ENCODE measurements around the gene COL23A1.
A peak's percentile ranks its signal among the peaks of the same experiment; 100 is the strongest.

COL23A1 gene

DNA sequence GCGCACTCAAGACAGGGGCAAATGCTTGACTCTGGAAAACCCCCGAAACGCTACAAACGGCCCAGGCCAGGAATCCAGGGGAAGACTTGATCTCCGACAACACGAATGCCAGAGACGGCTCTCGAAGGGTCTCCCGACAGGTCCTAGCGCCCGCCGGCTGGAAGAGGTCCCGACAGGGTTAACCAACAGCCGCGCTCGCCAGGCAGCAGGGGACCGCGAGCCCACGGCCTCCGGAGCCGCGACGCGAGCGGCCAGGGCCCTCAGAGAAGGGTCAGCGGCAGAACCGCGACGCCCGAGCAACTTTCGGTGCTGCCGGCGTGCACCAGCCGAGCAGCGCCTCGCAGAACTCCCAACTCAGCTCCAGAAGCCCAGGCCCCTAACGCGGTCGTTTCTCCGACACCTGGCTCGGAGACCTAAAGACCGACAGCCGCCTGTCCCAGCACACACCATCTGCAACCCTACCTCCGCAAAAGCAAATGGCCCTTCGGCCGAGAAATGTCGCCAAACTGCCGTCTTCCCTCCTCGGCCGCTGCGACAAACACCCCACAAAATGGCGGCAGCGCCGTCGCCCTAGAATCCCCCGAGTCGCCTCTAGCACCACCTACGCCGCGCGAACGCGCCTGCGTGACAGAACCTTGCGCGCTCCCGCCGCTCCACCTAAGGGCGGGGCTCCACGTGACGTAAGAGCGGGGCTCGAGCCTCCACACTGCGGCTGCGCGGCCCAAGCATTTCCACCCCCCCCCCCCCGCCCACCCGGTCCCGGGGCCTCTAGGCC, 36.5 kb upstream of the COL23A1 start, which contains the start of gene CLK4 (continued):
- TF ChIP-seq SP7 (tag by site-specific recombination; IDR thresholded peaks at IDR 0.05) (peak; percentile 74), ZNF623 (tag by site-specific recombination; IDR thresholded peaks at IDR 0.05) (no peak; the same call in 1 of the 2 replicates), ZNF391 (tag by site-specific recombination; IDR thresholded peaks at IDR 0.05; ENCODE audit: borderline replicate concordance, low read depth) (peak; percentile 87; the same call in 1 of the 2 replicates), YY2 (tag by site-specific recombination; IDR thresholded peaks at IDR 0.05) (peak; percentile 91), ZNF274 (IDR thresholded peaks at IDR 0.05; ENCODE audit: low read length) (no peak), ZNF274 (tag by site-specific recombination; IDR thresholded peaks at IDR 0.05; ENCODE audit: borderline replicate concordance) (no peak), ZBTB17 (tag by site-specific recombination; IDR thresholded peaks at IDR 0.05) (peak; percentile 92), ZNF521 (tag by site-specific recombination; IDR thresholded peaks at IDR 0.05) (no peak), ZBTB8A (tag by site-specific recombination; IDR thresholded peaks at IDR 0.05) (peak; percentile 60), ZNF133 (tag by site-specific recombination; IDR thresholded peaks at IDR 0.05) (no peak), YY1 (tag by site-specific recombination; IDR thresholded peaks at IDR 0.05) (peak; percentile 95), HOXD13 (CRISPR knock-in tag; IDR thresholded peaks at IDR 0.05; ENCODE audit: borderline replicate concordance) (no peak), ZNF571 (tag by site-specific recombination; IDR thresholded peaks at IDR 0.05) (no peak), ZNF837 (tag by site-specific recombination; IDR thresholded peaks at IDR 0.05) (no peak), ZNF394 (tag by site-specific recombination; IDR thresholded peaks at IDR 0.05; ENCODE audit: borderline replicate concordance) (no peak), ZEB2 (tag by site-specific recombination; IDR thresholded peaks at IDR 0.05) (peak; percentile 53; the same call in 1 of the 2 replicates), WT1 (tag by site-specific recombination; IDR thresholded peaks at IDR 0.05) (peak; percentile 25; the same call in 1 of the 2 replicates), ZBTB20 (tag by site-specific recombination; IDR thresholded peaks at IDR 0.05) (peak; percentile 90), ZFP41 (tag by site-specific recombination; IDR thresholded peaks at IDR 0.05; ENCODE audit: borderline replicate concordance) (no peak), IKZF3 (tag by site-specific recombination; IDR thresholded peaks at IDR 0.05) (no peak), BCL11A (tag by site-specific recombination; IDR thresholded peaks at IDR 0.05; ENCODE audit: low read depth) (no peak), ZNF558 (tag by site-specific recombination; IDR thresholded peaks at IDR 0.05) (no peak), ZNF777 (tag by site-specific recombination; IDR thresholded peaks at IDR 0.05; ENCODE audit: borderline replicate concordance) (no peak), ZNF548 (tag by site-specific recombination; IDR thresholded peaks at IDR 0.05) (peak; percentile 60; the same call in 1 of the 2 replicates), SALL2 (tag by site-specific recombination; IDR thresholded peaks at IDR 0.05; ENCODE audit: borderline replicate concordance) (no peak), ZSCAN16 (tag by site-specific recombination; IDR thresholded peaks at IDR 0.05) (peak; percentile 77; the same call in 1 of the 2 replicates), ZNF707 (tag by site-specific recombination; IDR thresholded peaks at IDR 0.05) (peak; percentile 35; the same call in 1 of the 2 replicates), GLIS1 (tag by site-specific recombination; IDR thresholded peaks at IDR 0.05) (0 out of 2 replicates have a peak, but pooled peaks have one; percentile 26), EGR2 (tag by site-specific recombination; IDR thresholded peaks at IDR 0.05; ENCODE audit: low read depth) (peak; percentile 55; the same call in 1 of the 2 replicates), ZNF600 (tag by site-specific recombination; IDR thresholded peaks at IDR 0.05) (peak; percentile 56; the same call in 1 of the 2 replicates), ZNF354C (tag by site-specific recombination; IDR thresholded peaks at IDR 0.05; ENCODE audit: borderline replicate concordance, low read depth) (no peak), ZBTB7A (tag by site-specific recombination; IDR thresholded peaks at IDR 0.05; ENCODE audit: low read depth) (peak; percentile 82)
- TF ChIP-seq, protein P1, sequence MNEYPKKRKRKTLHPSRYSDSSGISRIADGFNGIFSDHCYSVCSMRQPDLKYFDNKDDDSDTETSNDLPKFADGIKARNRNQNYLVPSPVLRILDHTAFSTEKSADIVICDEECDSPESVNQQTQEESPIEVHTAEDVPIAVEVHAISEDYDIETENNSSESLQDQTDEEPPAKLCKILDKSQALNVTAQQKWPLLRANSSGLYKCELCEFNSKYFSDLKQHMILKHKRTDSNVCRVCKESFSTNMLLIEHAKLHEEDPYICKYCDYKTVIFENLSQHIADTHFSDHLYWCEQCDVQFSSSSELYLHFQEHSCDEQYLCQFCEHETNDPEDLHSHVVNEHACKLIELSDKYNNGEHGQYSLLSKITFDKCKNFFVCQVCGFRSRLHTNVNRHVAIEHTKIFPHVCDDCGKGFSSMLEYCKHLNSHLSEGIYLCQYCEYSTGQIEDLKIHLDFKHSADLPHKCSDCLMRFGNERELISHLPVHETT (tag by site-specific recombination; IDR thresholded peaks at IDR 0.05), result peak; percentile 34; the same call in 1 of the 2 replicates
- TF ChIP-seq, protein P2, sequence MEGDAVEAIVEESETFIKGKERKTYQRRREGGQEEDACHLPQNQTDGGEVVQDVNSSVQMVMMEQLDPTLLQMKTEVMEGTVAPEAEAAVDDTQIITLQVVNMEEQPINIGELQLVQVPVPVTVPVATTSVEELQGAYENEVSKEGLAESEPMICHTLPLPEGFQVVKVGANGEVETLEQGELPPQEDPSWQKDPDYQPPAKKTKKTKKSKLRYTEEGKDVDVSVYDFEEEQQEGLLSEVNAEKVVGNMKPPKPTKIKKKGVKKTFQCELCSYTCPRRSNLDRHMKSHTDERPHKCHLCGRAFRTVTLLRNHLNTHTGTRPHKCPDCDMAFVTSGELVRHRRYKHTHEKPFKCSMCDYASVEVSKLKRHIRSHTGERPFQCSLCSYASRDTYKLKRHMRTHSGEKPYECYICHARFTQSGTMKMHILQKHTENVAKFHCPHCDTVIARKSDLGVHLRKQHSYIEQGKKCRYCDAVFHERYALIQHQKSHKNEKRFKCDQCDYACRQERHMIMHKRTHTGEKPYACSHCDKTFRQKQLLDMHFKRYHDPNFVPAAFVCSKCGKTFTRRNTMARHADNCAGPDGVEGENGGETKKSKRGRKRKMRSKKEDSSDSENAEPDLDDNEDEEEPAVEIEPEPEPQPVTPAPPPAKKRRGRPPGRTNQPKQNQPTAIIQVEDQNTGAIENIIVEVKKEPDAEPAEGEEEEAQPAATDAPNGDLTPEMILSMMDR (tag by site-specific recombination; IDR thresholded peaks at IDR 0.05), result peak; percentile 39
- TF ChIP-seq, protein P3, sequence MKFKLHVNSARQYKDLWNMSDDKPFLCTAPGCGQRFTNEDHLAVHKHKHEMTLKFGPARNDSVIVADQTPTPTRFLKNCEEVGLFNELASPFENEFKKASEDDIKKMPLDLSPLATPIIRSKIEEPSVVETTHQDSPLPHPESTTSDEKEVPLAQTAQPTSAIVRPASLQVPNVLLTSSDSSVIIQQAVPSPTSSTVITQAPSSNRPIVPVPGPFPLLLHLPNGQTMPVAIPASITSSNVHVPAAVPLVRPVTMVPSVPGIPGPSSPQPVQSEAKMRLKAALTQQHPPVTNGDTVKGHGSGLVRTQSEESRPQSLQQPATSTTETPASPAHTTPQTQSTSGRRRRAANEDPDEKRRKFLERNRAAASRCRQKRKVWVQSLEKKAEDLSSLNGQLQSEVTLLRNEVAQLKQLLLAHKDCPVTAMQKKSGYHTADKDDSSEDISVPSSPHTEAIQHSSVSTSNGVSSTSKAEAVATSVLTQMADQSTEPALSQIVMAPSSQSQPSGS (tag by site-specific recombination; IDR thresholded peaks at IDR 0.05; ENCODE audit: low read depth), result no peak
- TF ChIP-seq, protein P4, sequence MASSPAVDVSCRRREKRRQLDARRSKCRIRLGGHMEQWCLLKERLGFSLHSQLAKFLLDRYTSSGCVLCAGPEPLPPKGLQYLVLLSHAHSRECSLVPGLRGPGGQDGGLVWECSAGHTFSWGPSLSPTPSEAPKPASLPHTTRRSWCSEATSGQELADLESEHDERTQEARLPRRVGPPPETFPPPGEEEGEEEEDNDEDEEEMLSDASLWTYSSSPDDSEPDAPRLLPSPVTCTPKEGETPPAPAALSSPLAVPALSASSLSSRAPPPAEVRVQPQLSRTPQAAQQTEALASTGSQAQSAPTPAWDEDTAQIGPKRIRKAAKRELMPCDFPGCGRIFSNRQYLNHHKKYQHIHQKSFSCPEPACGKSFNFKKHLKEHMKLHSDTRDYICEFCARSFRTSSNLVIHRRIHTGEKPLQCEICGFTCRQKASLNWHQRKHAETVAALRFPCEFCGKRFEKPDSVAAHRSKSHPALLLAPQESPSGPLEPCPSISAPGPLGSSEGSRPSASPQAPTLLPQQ (tag by site-specific recombination; IDR thresholded peaks at IDR 0.05), result peak; percentile 86

Measured in HEK293 (cell line).